Endothelial cell of umbilical vein (primary cell): ENCODE measurements around the gene DYNLT2. TPM values are rescaled to one million over a fixed set of nuclear protein-coding genes. Genes with fewer than 3 reads are reported as not detected.

Source experiments
- BruUV-seq: library from RNA; stranded (reverse); fragments of 400-500 nt; replicated peaks from 2 replicates; lab custom pipeline; 2021; lab: Mats Ljungman, UMichigan
- CTCF ChIA-PET: fragments of 300-600, 350-600 bp; sonication (Branson Sonifier 250); formaldehyde crosslinking; loops from one replicate; lab custom pipeline; 2021; ENCODE audit warnings: antibody characterized with exemption, inconsistent platforms; lab: Charles Lee
- POLR2A ChIA-PET: fragments of 300-600, 350-600 bp; sonication (Branson Sonifier 250); formaldehyde crosslinking; loops from one replicate; lab custom pipeline; 2021; ENCODE audit warnings: antibody characterized with exemption, inconsistent platforms; lab: Charles Lee
- DNase-seq: peaks from one replicate; pipeline ENCODE4 v3.0.0-alpha.2; 2011; ENCODE audit warnings: low read depth, low spot score
- FAIRE-seq: peaks from 2 replicates; lab custom pipeline; 2011; peaks lifted over from hg19 to GRCh38; lab: Jason Lieb, UNC
- H2AFZ ChIP-seq: 2 replicates; pipeline ENCODE4 v1.6.0; 2012; ENCODE audit warnings: low read depth, low read length, control low read depth, inconsistent platforms
- H3K27ac ChIP-seq: 2 replicates; pipeline ENCODE4 v1.5.1; 2011; ENCODE audit warnings: low read depth, mild to moderate bottlenecking, control low read depth, low read length, moderate library complexity; ENCODE audit not compliant: insufficient read depth
- H3K27me3 ChIP-seq, 2 experiments: 2 replicates each; pipeline versions ENCODE4 v1.6.0 to v1.6.1; 2011; ENCODE audit warnings: low read length in 2 of 2, mixed read lengths in 1 of 2; ENCODE audit not compliant: control insufficient read depth in 2 of 2, insufficient read depth in 2 of 2
- H3K36me3 ChIP-seq, 2 experiments: 2 replicates in 1 of 2; 3 replicates in 1 of 2; pipeline ENCODE4 v1.5.1; 2011; ENCODE audit warnings: low read length in 2 of 2, mild to moderate bottlenecking in 1 of 2, moderate library complexity in 1 of 2; ENCODE audit not compliant: control insufficient read depth in 2 of 2, insufficient read depth in 2 of 2; ENCODE audit errors: extremely low read depth in 1 of 2
- H3K4me1 ChIP-seq: 3 replicates; pipeline ENCODE4 v1.5.1; 2011; ENCODE audit warnings: mild to moderate bottlenecking, low read length; ENCODE audit not compliant: control insufficient read depth, insufficient read depth; ENCODE audit errors: extremely low read depth
- H3K4me2 ChIP-seq: 2 replicates; pipeline ENCODE4 v1.6.1; 2011; ENCODE audit warnings: low read length, control low read depth, mixed read lengths; ENCODE audit not compliant: insufficient read depth
- H3K4me3 ChIP-seq, 3 experiments: fragments of 200-600 bp in 1 of 3; sonication (generic), shearing (Covaris generic) in 1 of 3; replicated peaks in 1 of 3; 2 replicates each; pipeline ENCODE4 v1.5.1; 2011 to 2016; ENCODE audit warnings: control low read depth in 3 of 3, low read length in 3 of 3, mild to moderate bottlenecking in 2 of 3, inconsistent platforms in 1 of 3, low read depth in 1 of 3, moderate library complexity in 1 of 3; ENCODE audit not compliant: insufficient read depth in 1 of 3
- H3K79me2 ChIP-seq: 2 replicates; pipeline ENCODE4 v1.6.0; 2012; ENCODE audit warnings: low read length, inconsistent platforms; ENCODE audit not compliant: control insufficient read depth, insufficient read depth
- H3K9ac ChIP-seq: replicated peaks from 2 replicates; pipeline ENCODE3; 2011; ENCODE audit warnings: low read length, control low read depth; ENCODE audit not compliant: insufficient read depth; ENCODE audit errors: extremely low read depth
- H3K9me1 ChIP-seq: replicated peaks from 3 replicates; pipeline ENCODE4 v1.6.0; 2011; ENCODE audit warnings: mild to moderate bottlenecking, low read length; ENCODE audit not compliant: control insufficient read depth, insufficient read depth; ENCODE audit errors: extremely low read depth
- H3K9me3 ChIP-seq: replicated peaks from 2 replicates; pipeline ENCODE4 v1.5.1; 2012; ENCODE audit warnings: low read length, inconsistent platforms; ENCODE audit not compliant: control insufficient read depth, insufficient read depth
- H4K20me1 ChIP-seq: replicated peaks from 2 replicates; pipeline ENCODE3; 2011; ENCODE audit warnings: mild to moderate bottlenecking, low read length; ENCODE audit not compliant: control insufficient read depth, insufficient read depth; ENCODE audit errors: extremely low read depth
- CTCF ChIP-seq, 2 donors: IDR thresholded peaks; 1 replicate in 1 of 2; 2 replicates in 1 of 2; pipeline ENCODE4 v1.5.1; 2011; ENCODE audit warnings: low read length in 2 of 2, mild to moderate bottlenecking in 2 of 2, moderate library complexity in 2 of 2, control low read depth in 1 of 2, inconsistent platforms in 1 of 2, low read depth in 1 of 2; ENCODE audit not compliant: insufficient read depth in 1 of 2; ENCODE audit errors: extremely low read depth in 1 of 2
- FOS ChIP-seq: IDR thresholded peaks from 2 replicates; pipeline ENCODE4 v1.6.1; 2011; ENCODE audit warnings: mild to moderate bottlenecking, low read length, moderate library complexity, borderline replicate concordance; ENCODE audit not compliant: insufficient read depth
- POLR2A ChIP-seq: IDR thresholded peaks from 2 replicates; pipeline ENCODE4 v1.6.1; 2012; ENCODE audit warnings: low read depth, mild to moderate bottlenecking, control low read depth, low read length
- POLR2AphosphoS5 ChIP-seq: IDR thresholded peaks from 2 replicates; pipeline ENCODE4 v1.6.1; 2012; ENCODE audit warnings: low read depth, mild to moderate bottlenecking, control low read depth, low read length, moderate library complexity; ENCODE audit not compliant: insufficient read depth
- dilution Hi-C: fragments of 300-500 bp; cut with MboI; formaldehyde crosslinking; loops from one replicate; pipeline ENCODE4 v1.15.0; 2019; ENCODE audit warnings: low sequenced_read_pairs; ENCODE audit not compliant: extremely low pct_ligation_motif_present
- intact Hi-C: fragments of 100-400 bp; cut with micrococcal nuclease; formaldehyde crosslinking; loops from one replicate; pipeline ENCODE4 v1.10.0; 2022
- polyA plus RNA-seq, 4 experiments: library from polyadenylated mRNA; depleted of rRNA in 3 of 4; stranded (reverse) in 3 of 4; unstranded in 1 of 4; fragments of >200 nt; gene quantifications; 2 replicates each; pipeline versions ENCODE4 v1.2.1 to v1.2.3, GENCODE V29; 2011 to 2012; ENCODE audit warnings: missing spikeins in 1 of 4
- total RNA-seq: library from RNA; stranded (reverse); gene quantifications from 2 replicates; pipeline ENCODE4 v1.2.3, GENCODE V29; 2021

DYNLT2 gene
- total and polyA plus RNA-seq, 2 donors (not counting 3 experiments of a cell fraction or from before 2014, with no cell fraction given), result 0.39 to 0.88 TPM

GRCh38 chr6:169723991-169724493, 27.3 kb downstream of the DYNLT2 start:
- ChIA-PET CTCF (interaction anchor here (0.6 to 3.3 kb wide), 3 partner anchors 15 to 511 kb away, joined by 3 to 18 read pairs (median 9); no protein-coding TSS in a partner anchor), POLR2A (no interaction called here)
- Histone ChIP-seq H3K9ac (peak overlapping the region; percentile 85), H3K27ac (peak overlapping the region; percentile 59), H3K79me2 (peaks cover 34% of the 10 kb centered on the region), H3K27me3 (no peaks in the 10 kb centered on the region), H3K4me1 (peaks cover 32% of the 10 kb centered on the region), H4K20me1 (no peaks in the 10 kb centered on the region), H3K9me1 (no peaks in the 10 kb centered on the region), H3K4me2 (no peak overlapping the region), H3K4me3 (peak overlapping the region in 1 of 3 experiments; percentile 95), H3K9me3 (no peaks in the 10 kb centered on the region), H3K36me3 (no peaks in the 10 kb centered on the region), H2AFZ (no peak overlapping the region)
- TF ChIP-seq CTCF (IDR thresholded peaks at IDR 0.05; ENCODE audit: extremely low read depth in 1 of 2, insufficient read depth in 1 of 2, low read depth in 1 of 2, low read length in 2 of 2), result no peak
- TF ChIP-seq POLR2A, result no peak
- no peak for TF ChIP-seq FOS
- dilution Hi-C loops, result no loop called here
- no TSS peak for BruUV-seq
- DNase-seq (no peak), FAIRE-seq (no peak)
- intact Hi-C loops, result loop anchor here (1.0 to 10.0 kb wide), 3 partner anchors 22 to 769 kb away; partner anchors contain the start of genes C6orf120 and WDR27

GRCh38 chr6:169723200-169723909, 28.0 kb downstream of the DYNLT2 start:
- BruUV-seq, result TSS peak; percentile 81
- Histone ChIP-seq H3K4me1 (peaks cover 30% of the 10 kb centered on the region), H3K27me3 (no peaks in the 10 kb centered on the region), H3K27ac (peak overlapping the region; percentile 77), H3K9ac (peak overlapping the region; percentile 70), H3K9me3 (no peaks in the 10 kb centered on the region), H3K4me2 (peak overlapping the region; percentile 49), H3K9me1 (no peaks in the 10 kb centered on the region), H4K20me1 (no peaks in the 10 kb centered on the region), H3K79me2 (peaks cover 38% of the 10 kb centered on the region), H3K36me3 (no peaks in the 10 kb centered on the region), H3K4me3 (peak overlapping the region; percentile 25 to 95 (median 71)), H2AFZ (no peak overlapping the region)
- DNase-seq (peak; percentile 72), FAIRE-seq (peak; percentile 49)
- ChIA-PET POLR2A (no interaction called here), CTCF (interaction anchor here (0.6 to 3.3 kb wide), 3 partner anchors 14 to 510 kb away, joined by 3 to 18 read pairs (median 3); no protein-coding TSS in a partner anchor)
- dilution Hi-C loops, result no loop called here
- TF ChIP-seq FOS (no peak), POLR2AphosphoS5 (peak; percentile 24)
- intact Hi-C loops, result loop anchor here (1.0 to 10.0 kb wide), 3 partner anchors 21 to 769 kb away; partner anchors contain the start of genes C6orf120 and WDR27
